ENCODE results near the gene AANAT.

AANAT gene

DNA sequence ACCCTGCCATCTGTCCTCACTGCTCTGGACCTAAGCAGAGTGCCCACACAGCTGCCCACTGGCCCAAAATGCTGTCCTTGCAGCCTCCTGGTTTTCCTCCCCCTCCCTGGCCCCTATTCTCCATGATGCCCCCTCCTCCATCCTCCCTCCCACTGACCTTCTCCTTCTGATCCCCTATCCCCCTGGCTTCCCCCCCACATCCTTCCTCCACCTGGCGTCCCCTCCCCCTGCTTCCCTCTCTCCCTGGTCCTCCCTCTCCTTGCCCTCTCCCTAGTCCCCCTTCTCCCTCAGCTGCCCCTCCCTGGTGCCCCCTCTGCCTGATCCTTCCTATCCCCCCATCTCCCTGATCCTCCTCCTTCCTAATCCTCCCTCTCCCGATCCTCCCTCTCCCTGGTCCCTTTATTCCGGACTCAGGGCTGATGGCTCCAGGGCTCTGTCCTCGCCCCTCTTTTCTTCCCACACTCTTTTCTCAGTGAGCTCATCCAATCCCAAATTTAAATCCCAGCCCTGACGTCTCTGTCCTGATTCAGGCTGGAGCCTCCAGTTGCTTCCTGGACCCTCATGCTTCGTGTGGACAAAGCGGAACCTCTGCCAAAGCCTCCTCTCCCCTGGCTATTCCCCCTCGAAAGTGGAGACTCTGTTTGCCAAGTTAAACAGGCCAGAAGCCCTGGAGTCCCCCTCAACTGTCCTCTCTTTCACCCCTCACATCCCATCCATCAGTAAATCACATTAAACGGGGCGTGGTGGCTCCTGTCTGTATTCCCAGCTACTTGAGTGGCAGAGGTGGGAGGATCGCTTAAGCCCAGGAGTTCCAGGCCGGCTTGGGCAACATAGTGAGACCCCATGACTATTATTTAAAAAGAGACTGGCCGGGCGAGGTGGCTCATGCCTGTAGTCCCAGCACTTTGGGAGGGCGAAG, 51.9 kb downstream of the AANAT start:
- TF ChIP-seq, protein P1, sequence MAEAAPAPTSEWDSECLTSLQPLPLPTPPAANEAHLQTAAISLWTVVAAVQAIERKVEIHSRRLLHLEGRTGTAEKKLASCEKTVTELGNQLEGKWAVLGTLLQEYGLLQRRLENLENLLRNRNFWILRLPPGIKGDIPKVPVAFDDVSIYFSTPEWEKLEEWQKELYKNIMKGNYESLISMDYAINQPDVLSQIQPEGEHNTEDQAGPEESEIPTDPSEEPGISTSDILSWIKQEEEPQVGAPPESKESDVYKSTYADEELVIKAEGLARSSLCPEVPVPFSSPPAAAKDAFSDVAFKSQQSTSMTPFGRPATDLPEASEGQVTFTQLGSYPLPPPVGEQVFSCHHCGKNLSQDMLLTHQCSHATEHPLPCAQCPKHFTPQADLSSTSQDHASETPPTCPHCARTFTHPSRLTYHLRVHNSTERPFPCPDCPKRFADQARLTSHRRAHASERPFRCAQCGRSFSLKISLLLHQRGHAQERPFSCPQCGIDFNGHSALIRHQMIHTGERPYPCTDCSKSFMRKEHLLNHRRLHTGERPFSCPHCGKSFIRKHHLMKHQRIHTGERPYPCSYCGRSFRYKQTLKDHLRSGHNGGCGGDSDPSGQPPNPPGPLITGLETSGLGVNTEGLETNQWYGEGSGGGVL (tag by site-specific recombination; IDR thresholded peaks at IDR 0.05): peak; percentile 68
- TF ChIP-seq IKZF3 (tag by site-specific recombination; IDR thresholded peaks at IDR 0.05) (0 out of 2 replicates have a peak, but pooled peaks have one; percentile 15), GLIS2 (tag by site-specific recombination; IDR thresholded peaks at IDR 0.05) (0 out of 2 replicates have a peak, but pooled peaks have one; percentile 1), ZNF211 (tag by site-specific recombination; IDR thresholded peaks at IDR 0.05; ENCODE audit: low read depth) (no peak), EGR2 (tag by site-specific recombination; IDR thresholded peaks at IDR 0.05; ENCODE audit: low read depth) (peak; percentile 40; the same call in 1 of the 2 replicates), ZFHX2 (tag by site-specific recombination; conservative IDR thresholded peaks at IDR 0.05) (0 out of 2 replicates have a peak, but pooled peaks have one; percentile 19), ZNF624 (tag by site-specific recombination; IDR thresholded peaks at IDR 0.05) (no peak), ZNF223 (tag by site-specific recombination; IDR thresholded peaks at IDR 0.05) (no peak), ZNF843 (tag by site-specific recombination; IDR thresholded peaks at IDR 0.05) (no peak), ZNF121 (tag by site-specific recombination; IDR thresholded peaks at IDR 0.05) (peak; percentile 57; the same call in 1 of the 2 replicates), OSR2 (tag by site-specific recombination; IDR thresholded peaks at IDR 0.05) (peak; percentile 63), ZNF335 (tag by site-specific recombination; conservative IDR thresholded peaks at IDR 0.05) (no peak)
- TF ChIP-seq, protein P2, sequence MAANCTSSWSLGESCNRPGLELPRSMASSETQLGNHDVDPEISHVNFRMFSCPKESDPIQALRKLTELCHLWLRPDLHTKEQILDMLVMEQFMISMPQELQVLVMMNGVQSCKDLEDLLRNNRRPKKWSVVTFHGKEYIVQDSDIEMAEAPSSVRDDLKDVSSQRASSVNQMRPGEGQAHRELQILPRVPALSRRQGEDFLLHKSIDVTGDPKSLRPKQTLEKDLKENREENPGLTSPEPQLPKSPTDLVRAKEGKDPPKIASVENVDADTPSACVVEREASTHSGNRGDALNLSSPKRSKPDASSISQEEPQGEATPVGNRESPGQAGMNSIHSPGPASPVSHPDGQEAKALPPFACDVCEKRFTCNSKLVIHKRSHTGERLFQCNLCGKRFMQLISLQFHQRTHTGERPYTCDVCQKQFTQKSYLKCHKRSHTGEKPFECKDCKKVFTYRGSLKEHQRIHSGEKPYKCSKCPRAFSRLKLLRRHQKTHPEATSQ (tag by site-specific recombination; IDR thresholded peaks at IDR 0.05): no peak
- Histone ChIP-seq H3K4me1 (ENCODE audit: control insufficient read depth, insufficient read depth, low read length) (no peaks in the 10 kb centered on the region; the same call in 1 of the 2 replicates), H3K27ac (ENCODE audit: extremely low read depth, low read depth, low read length) (no peak overlapping the region), H3K4me3 (ENCODE audit: low read depth, low read length) (no peak overlapping the region), H3K9me3 (ENCODE audit: control insufficient read depth, insufficient read depth, low read depth, low read length) (no peaks in the 10 kb centered on the region), H3K36me3 (ENCODE audit: control insufficient read depth in 2 of 2, insufficient read depth in 1 of 2, low read length in 2 of 2) (no peaks in the 10 kb centered on the region)
- CTCF ChIA-PET: interaction anchor here (0.6 to 7.2 kb wide), 7 partner anchors 12 to 240 kb away, joined by 3 to 76 read pairs (median 14); no protein-coding TSS in a partner anchor
- POLR2A ChIA-PET: interaction anchor here (0.5 to 1.0 kb wide), 4 partner anchors 21 to 197 kb away, joined by 3 to 4 read pairs (median 4); no protein-coding TSS in a partner anchor

Measured in HEK293 (cell line).